Measurements from ENCODE around the gene GORASP2. TPM values are rescaled to one million over a fixed set of nuclear protein-coding genes. Genes with fewer than 3 reads are reported as not detected.

GORASP2 gene
- total RNA-seq, 1 experiment from 2014 or later = 97.7 TPM

GRCh38 chr2:171016125-171016524, 87.1 kb downstream of the GORASP2 start:
- H4K8ac ChIP-seq (replicated peaks; ENCODE audit: insufficient read length, low read depth, low read length) = no peak overlapping the region
- H3K4me3 Mint-ChIP-seq = no peak overlapping the region
- H3K79me2 ChIP-seq (ENCODE audit: insufficient read depth, low read length) = no peaks in the 10 kb centered on the region
- H4K20me1 ChIP-seq (ENCODE audit: control insufficient read depth, insufficient read depth, insufficient read length) = no peaks in the 10 kb centered on the region
- no peak overlapping the region for H3K14ac ChIP-seq (ENCODE audit: insufficient read depth, low read length)
- no peak overlapping the region for H3K56ac ChIP-seq (ENCODE audit: insufficient read length, low read depth, low read length)
- H2BK120ac ChIP-seq (ENCODE audit: low read depth, low read length, poor library complexity, severe bottlenecking) = no peak overlapping the region
- no peak overlapping the region for H3K4me2 ChIP-seq (ENCODE audit: insufficient read depth, insufficient read length, low read length)
- H3K27me3 ChIP-seq (ENCODE audit: insufficient read depth, low read length) = no peaks in the 10 kb centered on the region
- no peaks in the 10 kb centered on the region for H3K9me3 Mint-ChIP-seq
- H3K79me1 ChIP-seq (ENCODE audit: insufficient read depth, low read depth, low read length, poor library complexity, severe bottlenecking) = no peaks in the 10 kb centered on the region
- H2AK5ac ChIP-seq (ENCODE audit: insufficient read length, low read length) = no peak overlapping the region
- H3K9me3 ChIP-seq (ENCODE audit: control insufficient read depth, low read depth, low read length) = no peaks in the 10 kb centered on the region
- no peak overlapping the region for H4K5ac ChIP-seq (ENCODE audit: insufficient read length, low read depth, low read length)
- H2BK5ac ChIP-seq (ENCODE audit: insufficient read length, low read length) = no peak overlapping the region
- H3K23me2 ChIP-seq (ENCODE audit: insufficient read length, low read depth, low read length, poor library complexity, severe bottlenecking) = no peaks in the 10 kb centered on the region
- H2BK20ac ChIP-seq (ENCODE audit: low read depth, low read length, poor library complexity, severe bottlenecking) = no peak overlapping the region
- DNase-seq = no peak
- no peak overlapping the region for H3K23ac ChIP-seq (ENCODE audit: insufficient read length, low read depth, low read length)
- no peak overlapping the region for H2BK12ac ChIP-seq (ENCODE audit: insufficient read length, low read depth, low read length)
- no peak overlapping the region for H2AFZ ChIP-seq (ENCODE audit: low read length)
- no peak overlapping the region for H3K27ac ChIP-seq (ENCODE audit: insufficient read length, low read depth, low read length)
- no peak overlapping the region for H3K18ac ChIP-seq (ENCODE audit: insufficient read length, low read depth, low read length)
- H2BK15ac ChIP-seq (ENCODE audit: low read depth, low read length) = no peak overlapping the region
- H3K4me1 Mint-ChIP-seq = 0 out of 4 replicates have a peak, but pooled peaks cover 0 to 2% of the 10 kb centered on the region in 2 experiments
- no peak overlapping the region for H3K9ac ChIP-seq (ENCODE audit: extremely low read depth, insufficient read length, low read length)
- H3K27me3 Mint-ChIP-seq (ENCODE audit: low read depth) = no peaks in the 10 kb centered on the region
- H3K4me1 ChIP-seq (ENCODE audit: insufficient read depth, low read length) = no peaks in the 10 kb centered on the region
- peaks cover 9 to 30% (median 25%) of the 10 kb centered on the region in 3 experiments; a peak in 6 of 7 replicates for H3K36me3 Mint-ChIP-seq (ENCODE audit: insufficient read depth in 1 of 3, low read depth in 3 of 3)
- H4K91ac ChIP-seq (ENCODE audit: insufficient read length, low read depth, low read length) = no peak overlapping the region
- H3T11ph ChIP-seq (ENCODE audit: low read length) = no peak overlapping the region
- peak overlapping the region in 1 of 3 experiments; percentile 68; a peak in 1 of 7 replicates for H3K27ac Mint-ChIP-seq
- WGBS (ENCODE audit: extremely low coverage, insufficient read length, low lambda C conversion rate) = no CpG with 5 or more reads among the region's 9 CpGs
- no peak for TF ChIP-seq CTCF (conservative IDR thresholded peaks at IDR 0.05)
- H3K4ac ChIP-seq (ENCODE audit: low read depth, low read length) = no peak overlapping the region

Other genes with a start within 250 kb of the GORASP2 start
- 1.7 and 2.2 TPM in 2 replicates for gene SP5, start 213.9 kb upstream of the GORASP2 start, total RNA-seq (2021)
- gene ERICH2, start 158.9 kb upstream of the GORASP2 start, total RNA-seq (2021) = 0.66 and 1.2 TPM in 2 replicates
- 1.8 TPM in 2 replicates for gene GAD1, start 112.4 kb upstream of the GORASP2 start, total RNA-seq (2021)
- gene TLK1, start 231.6 kb downstream of the GORASP2 start, total RNA-seq (2021) = 112 TPM in 2 replicates

All from H9 (cell line).